ENCODE data around the gene MMEL1.
"Not testable (repeated sequence)": the region's sequence is repeated elsewhere in the genome, so short reads cannot be mapped to it uniquely, and the experiment has no call there.

The MMEL1 gene

DNA sequence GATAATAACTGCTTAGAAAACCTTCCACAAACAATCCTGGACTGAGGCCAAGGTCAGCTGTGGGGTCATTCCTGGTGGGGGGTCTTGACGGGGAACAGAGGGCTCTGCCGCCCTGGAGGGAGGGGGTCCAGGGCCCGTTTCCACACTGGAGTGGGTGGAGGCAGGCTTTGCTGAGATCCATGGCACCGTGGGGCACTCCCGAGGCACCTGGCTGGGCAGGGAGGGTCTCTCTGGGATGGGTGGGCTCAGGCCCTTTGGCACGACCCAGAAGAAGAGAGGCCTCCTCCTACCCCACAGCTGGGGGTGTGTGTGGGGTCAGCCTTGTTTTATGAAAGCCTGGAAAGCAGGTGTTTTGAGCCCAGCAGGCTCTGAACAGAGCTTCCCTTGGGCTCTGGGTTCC, 5.1 kb downstream of the MMEL1 start:
- Histone ChIP-seq H3K27me3 (ENCODE audit: insufficient read depth, low read length) (peaks cover 27% of the 10 kb centered on the region), H2AFZ (ENCODE audit: insufficient read depth, low read length, poor library complexity) (no peak overlapping the region), H2BK5ac (ENCODE audit: low read depth, low read length, poor library complexity) (no peak overlapping the region), H3K79me2 (ENCODE audit: control insufficient read depth, insufficient read depth, low read length, poor library complexity) (no peaks in the 10 kb centered on the region), H3K4ac (ENCODE audit: low read depth, low read length) (no peak overlapping the region), H3K23ac (ENCODE audit: low read length) (no peak overlapping the region), H3K36me3 (ENCODE audit: control insufficient read depth in 1 of 2, insufficient read depth in 2 of 2, low read length in 2 of 2) (no peaks in the 10 kb centered on the region), H3K4me2 (ENCODE audit: low read length) (no peak overlapping the region), H4K8ac (ENCODE audit: low read depth, low read length) (no peak overlapping the region), H3K9ac (ENCODE audit: low read length) (no peak overlapping the region), H3K79me1 (ENCODE audit: low read length) (no peaks in the 10 kb centered on the region), H3K27ac (ENCODE audit: low read depth, low read length) (no peak overlapping the region), H3K4me3 (ENCODE audit: low read depth, low read length) (no peak overlapping the region), H3K4me1 (ENCODE audit: control insufficient read depth in 1 of 2, insufficient read depth in 2 of 2, low read length in 2 of 2) (no peaks in the 10 kb centered on the region), H2AK5ac (ENCODE audit: low read length) (no peak overlapping the region), H4K91ac (ENCODE audit: low read depth, low read length) (no peak overlapping the region), H3K14ac (ENCODE audit: low read length) (no peak overlapping the region), H3K9me3 (ENCODE audit: insufficient read depth, low read depth, low read length) (peaks cover 25% of the 10 kb centered on the region), H2BK12ac (ENCODE audit: low read length) (no peak overlapping the region), H2BK120ac (ENCODE audit: insufficient read depth, low read length, poor library complexity) (no peak overlapping the region), H3K18ac (ENCODE audit: low read length) (no peak overlapping the region), H4K12ac (ENCODE audit: low read depth, low read length) (no peak overlapping the region)
- DNase-seq = no peak
- no CpG with 5 or more reads among the region's 6 CpGs for WGBS (ENCODE audit: extremely low coverage, insufficient coverage, insufficient read length)

DNA sequence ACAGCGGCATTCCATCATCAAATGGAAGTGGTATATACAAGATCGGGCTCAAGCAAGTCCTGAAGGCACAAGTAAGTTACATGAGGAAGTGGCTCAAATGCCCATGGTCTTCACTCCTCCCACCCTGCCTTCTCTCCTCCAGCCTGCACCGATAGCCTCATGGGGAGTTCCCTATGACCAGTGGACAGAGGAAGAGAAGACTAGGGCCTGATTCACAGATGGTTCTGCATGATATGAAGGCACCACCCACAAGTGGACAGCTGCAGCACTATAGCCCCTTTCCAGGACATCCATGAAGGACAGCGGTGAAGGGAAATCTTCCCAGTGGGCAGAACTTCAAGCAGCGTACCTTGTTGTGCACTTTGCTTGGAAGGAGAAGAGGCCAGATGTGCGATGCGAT, 7.1 kb downstream of the MMEL1 start:
- not testable (repeated sequence) for DNase-seq; H3K79me1 ChIP-seq (ENCODE audit: low read length); H3K14ac ChIP-seq (ENCODE audit: low read length); H3K9ac ChIP-seq (ENCODE audit: low read length); H3K4me2 ChIP-seq (ENCODE audit: low read length); H4K12ac ChIP-seq (ENCODE audit: low read depth, low read length); H2BK12ac ChIP-seq (ENCODE audit: low read length); H3K18ac ChIP-seq (ENCODE audit: low read length); H4K91ac ChIP-seq (ENCODE audit: low read depth, low read length); H3K4ac ChIP-seq (ENCODE audit: low read depth, low read length); H3K79me2 ChIP-seq (ENCODE audit: control insufficient read depth, insufficient read depth, low read length, poor library complexity); H3K27ac ChIP-seq (ENCODE audit: low read depth, low read length); H2AFZ ChIP-seq (ENCODE audit: insufficient read depth, low read length, poor library complexity); H2BK5ac ChIP-seq (ENCODE audit: low read depth, low read length, poor library complexity); H2BK120ac ChIP-seq (ENCODE audit: insufficient read depth, low read length, poor library complexity); H2AK5ac ChIP-seq (ENCODE audit: low read length); H3K36me3 ChIP-seq (ENCODE audit: control insufficient read depth in 1 of 2, insufficient read depth in 2 of 2, low read length in 2 of 2); H4K8ac ChIP-seq (ENCODE audit: low read depth, low read length); H3K4me3 ChIP-seq (ENCODE audit: low read depth, low read length); H3K23ac ChIP-seq (ENCODE audit: low read length); H3K4me1 ChIP-seq (ENCODE audit: control insufficient read depth in 1 of 2, insufficient read depth in 2 of 2, low read length in 2 of 2)
- no CpG with 5 or more reads among the region's 7 CpGs for WGBS (ENCODE audit: extremely low coverage, insufficient coverage, insufficient read length)
- Histone ChIP-seq H3K27me3 (ENCODE audit: insufficient read depth, low read length) (peaks cover 27% of the 10 kb centered on the region), H3K9me3 (ENCODE audit: insufficient read depth, low read depth, low read length) (peaks cover 25% of the 10 kb centered on the region)

DNA sequence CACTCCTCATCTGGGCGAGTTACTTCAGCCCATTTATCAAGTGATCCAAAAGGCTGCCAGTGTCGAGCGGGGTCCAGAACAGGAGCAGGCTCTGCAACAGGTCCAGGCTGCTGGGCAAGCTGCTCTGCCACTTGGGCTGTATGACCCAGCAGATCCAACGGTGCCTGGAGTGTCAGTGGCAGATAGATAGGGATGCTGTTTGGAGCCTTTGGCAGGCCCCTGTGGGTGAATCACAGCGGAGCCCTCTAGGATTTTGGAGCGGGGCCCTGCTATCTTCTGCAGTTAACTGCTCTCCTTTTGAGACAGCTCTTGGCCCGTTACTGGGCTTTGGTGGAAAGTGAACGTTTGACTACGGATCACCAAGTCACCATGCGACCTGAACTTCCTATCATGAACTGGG, 7.5 kb downstream of the MMEL1 start:
- no peaks in the 10 kb centered on the region for H3K4me1 ChIP-seq (ENCODE audit: control insufficient read depth in 1 of 2, insufficient read depth in 2 of 2, low read length in 2 of 2)
- H2BK12ac ChIP-seq (ENCODE audit: low read length) = no peak overlapping the region
- H3K4me2 ChIP-seq (ENCODE audit: low read length) = no peak overlapping the region
- no peak overlapping the region for H2AK5ac ChIP-seq (ENCODE audit: low read length)
- H3K18ac ChIP-seq (ENCODE audit: low read length) = no peak overlapping the region
- no peak overlapping the region for H4K8ac ChIP-seq (ENCODE audit: low read depth, low read length)
- H2BK120ac ChIP-seq (ENCODE audit: insufficient read depth, low read length, poor library complexity) = no peak overlapping the region
- no CpG with 5 or more reads among the region's 10 CpGs for WGBS (ENCODE audit: extremely low coverage, insufficient coverage, insufficient read length)
- H3K79me1 ChIP-seq (ENCODE audit: low read length) = no peaks in the 10 kb centered on the region
- H3K4ac ChIP-seq (ENCODE audit: low read depth, low read length) = no peak overlapping the region
- DNase-seq = no peak
- H3K27me3 ChIP-seq (ENCODE audit: insufficient read depth, low read length) = peaks cover 25% of the 10 kb centered on the region
- no peak overlapping the region for H3K27ac ChIP-seq (ENCODE audit: low read depth, low read length)
- H3K23ac ChIP-seq (ENCODE audit: low read length) = no peak overlapping the region
- H4K91ac ChIP-seq (ENCODE audit: low read depth, low read length) = no peak overlapping the region
- H3K36me3 ChIP-seq (ENCODE audit: control insufficient read depth in 1 of 2, insufficient read depth in 2 of 2, low read length in 2 of 2) = no peaks in the 10 kb centered on the region
- no peak overlapping the region for H4K12ac ChIP-seq (ENCODE audit: low read depth, low read length)
- no peak overlapping the region for H3K9ac ChIP-seq (ENCODE audit: low read length)
- peaks cover 21% of the 10 kb centered on the region for H3K9me3 ChIP-seq (ENCODE audit: insufficient read depth, low read depth, low read length)
- H3K14ac ChIP-seq (ENCODE audit: low read length) = no peak overlapping the region
- no peak overlapping the region for H2BK5ac ChIP-seq (ENCODE audit: low read depth, low read length, poor library complexity)
- no peaks in the 10 kb centered on the region for H3K79me2 ChIP-seq (ENCODE audit: control insufficient read depth, insufficient read depth, low read length, poor library complexity)
- H2AFZ ChIP-seq (ENCODE audit: insufficient read depth, low read length, poor library complexity) = no peak overlapping the region
- H3K4me3 ChIP-seq (ENCODE audit: low read depth, low read length) = no peak overlapping the region

DNA sequence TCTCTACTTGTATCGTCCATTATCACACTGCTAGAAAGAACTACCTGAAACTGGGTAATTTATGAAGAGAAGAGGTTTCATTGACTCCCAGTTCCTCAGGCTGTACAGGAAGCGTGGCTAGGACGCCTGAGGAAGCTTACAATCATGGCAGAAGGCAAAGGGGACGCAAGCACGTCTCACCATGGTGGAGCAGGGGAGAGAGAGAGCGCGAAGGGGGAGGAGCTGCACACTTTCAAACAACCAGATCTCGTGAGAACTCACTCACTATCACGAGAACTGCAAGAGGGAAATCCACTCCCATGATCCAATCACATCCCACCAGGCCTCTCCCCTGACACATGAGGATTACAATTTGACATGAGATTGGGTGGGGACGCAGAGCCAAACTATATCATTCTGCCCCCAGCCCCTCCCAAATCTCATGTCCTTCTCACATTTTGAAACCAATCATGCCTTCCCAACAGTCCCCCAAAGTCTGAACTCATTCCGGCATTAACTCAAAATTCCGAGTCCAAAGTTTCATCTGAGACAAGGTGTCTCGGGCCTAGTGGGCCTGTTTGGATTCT, 8.0 kb downstream of the MMEL1 start:
- Histone ChIP-seq H3K4ac (ENCODE audit: low read depth, low read length) (no peak overlapping the region), H3K27ac (ENCODE audit: low read depth, low read length) (no peak overlapping the region), H2BK5ac (ENCODE audit: low read depth, low read length, poor library complexity) (no peak overlapping the region), H3K23ac (ENCODE audit: low read length) (no peak overlapping the region), H2BK120ac (ENCODE audit: insufficient read depth, low read length, poor library complexity) (no peak overlapping the region), H3K18ac (ENCODE audit: low read length) (no peak overlapping the region), H3K14ac (ENCODE audit: low read length) (no peak overlapping the region), H3K4me2 (ENCODE audit: low read length) (no peak overlapping the region), H4K12ac (ENCODE audit: low read depth, low read length) (no peak overlapping the region), H3K4me3 (ENCODE audit: low read depth, low read length) (no peak overlapping the region), H2BK12ac (ENCODE audit: low read length) (no peak overlapping the region), H4K8ac (ENCODE audit: low read depth, low read length) (no peak overlapping the region), H3K79me1 (ENCODE audit: low read length) (no peaks in the 10 kb centered on the region), H4K91ac (ENCODE audit: low read depth, low read length) (no peak overlapping the region), H3K27me3 (ENCODE audit: insufficient read depth, low read length) (peaks cover 20% of the 10 kb centered on the region), H3K9me3 (ENCODE audit: insufficient read depth, low read depth, low read length) (peaks cover 18% of the 10 kb centered on the region), H3K79me2 (ENCODE audit: control insufficient read depth, insufficient read depth, low read length, poor library complexity) (no peaks in the 10 kb centered on the region), H3K9ac (ENCODE audit: low read length) (no peak overlapping the region), H3K4me1 (ENCODE audit: control insufficient read depth in 1 of 2, insufficient read depth in 2 of 2, low read length in 2 of 2) (no peaks in the 10 kb centered on the region), H3K36me3 (ENCODE audit: control insufficient read depth in 1 of 2, insufficient read depth in 2 of 2, low read length in 2 of 2) (no peaks in the 10 kb centered on the region), H2AFZ (ENCODE audit: insufficient read depth, low read length, poor library complexity) (no peak overlapping the region), H2AK5ac (ENCODE audit: low read length) (no peak overlapping the region)
- WGBS (ENCODE audit: extremely low coverage, insufficient coverage, insufficient read length) = no CpG with 5 or more reads among the region's 13 CpGs
- DNase-seq = no peak
